OCI-LY3 (cell line): Measurements from ENCODE around the gene HABP2.

Experiments used
- EZH2phosphoT487 ChIP-seq: fragments of 200-600 bp; shearing (Covaris generic); IDR thresholded peaks from 2 replicates; pipeline ENCODE4 v1.6.1; 2018; ENCODE audit warnings: antibody characterized with exemption, mixed run types, low read depth
- TF ChIP-seq, protein P1 (sequence below): fragments of 200-600, 300-600 bp; sonication (generic); IDR thresholded peaks from 2 replicates; pipeline ENCODE4 v1.5.1; 2014; ENCODE audit warnings: antibody characterized with exemption, low read length, low read depth

- no peak for TF ChIP-seq EZH2phosphoT487
- TF ChIP-seq, protein P1, sequence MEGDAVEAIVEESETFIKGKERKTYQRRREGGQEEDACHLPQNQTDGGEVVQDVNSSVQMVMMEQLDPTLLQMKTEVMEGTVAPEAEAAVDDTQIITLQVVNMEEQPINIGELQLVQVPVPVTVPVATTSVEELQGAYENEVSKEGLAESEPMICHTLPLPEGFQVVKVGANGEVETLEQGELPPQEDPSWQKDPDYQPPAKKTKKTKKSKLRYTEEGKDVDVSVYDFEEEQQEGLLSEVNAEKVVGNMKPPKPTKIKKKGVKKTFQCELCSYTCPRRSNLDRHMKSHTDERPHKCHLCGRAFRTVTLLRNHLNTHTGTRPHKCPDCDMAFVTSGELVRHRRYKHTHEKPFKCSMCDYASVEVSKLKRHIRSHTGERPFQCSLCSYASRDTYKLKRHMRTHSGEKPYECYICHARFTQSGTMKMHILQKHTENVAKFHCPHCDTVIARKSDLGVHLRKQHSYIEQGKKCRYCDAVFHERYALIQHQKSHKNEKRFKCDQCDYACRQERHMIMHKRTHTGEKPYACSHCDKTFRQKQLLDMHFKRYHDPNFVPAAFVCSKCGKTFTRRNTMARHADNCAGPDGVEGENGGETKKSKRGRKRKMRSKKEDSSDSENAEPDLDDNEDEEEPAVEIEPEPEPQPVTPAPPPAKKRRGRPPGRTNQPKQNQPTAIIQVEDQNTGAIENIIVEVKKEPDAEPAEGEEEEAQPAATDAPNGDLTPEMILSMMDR: no peak
Measured at GRCh38 chr10:113620511-113620910, 67.7 kb downstream of the HABP2 start.
